SU-DHL-6 (cell line): ENCODE results near the gene FRMD4B.

Experiments used
- CTCF ChIP-seq: fragments of 200-600 bp; sonication (generic); IDR thresholded peaks from one replicate; pipeline ENCODE4 v1.5.1; 2017; ENCODE audit warnings: antibody characterized with exemption, mild to moderate bottlenecking, low read length, moderate library complexity; ENCODE audit not compliant: insufficient read depth, poor library complexity, severe bottlenecking
- EZH2phosphoT487 ChIP-seq: fragments of 200-600 bp; sonication (generic), shearing (Covaris generic); conservative IDR thresholded peaks from 2 replicates; pipeline ENCODE4 v1.6.1; 2018; ENCODE audit warnings: mild to moderate bottlenecking, antibody characterized with exemption, low read length, moderate library complexity, mixed read lengths

- TF ChIP-seq CTCF (no peak), EZH2phosphoT487 (no peak)
These were observed 255.2 kb downstream of the FRMD4B start for GRCh38 chr3:69130689-69131088.
